MM.1S (cell line): Measurements from ENCODE around the gene KCNMA1.

Source experiments
- DNase-seq: peaks from one replicate; pipeline ENCODE4 v3.0.0-alpha.2; 2015
- H2AFZ ChIP-seq: fragments of 300-600 bp; sonication (generic); 2 replicates; pipeline ENCODE4 v1.6.0; 2016; ENCODE audit warnings: antibody characterized with exemption, low read length
- H3F3A ChIP-seq: fragments of 300-600 bp; sonication (generic); 2 replicates; pipeline ENCODE4 v1.6.1; 2016; ENCODE audit warnings: mild to moderate bottlenecking, antibody characterized with exemption, low read length, moderate library complexity, mixed read lengths; ENCODE audit not compliant: insufficient read depth
- H3K27ac ChIP-seq: fragments of 300-600 bp; sonication (generic); 2 replicates; pipeline ENCODE4 v1.5.1; 2016; ENCODE audit warnings: mild to moderate bottlenecking, low read length
- H3K27me3 ChIP-seq: fragments of 300-600 bp; sonication (generic); replicated peaks from 2 replicates; pipeline ENCODE4 v1.6.0; 2016; ENCODE audit warnings: low read length; ENCODE audit not compliant: insufficient read depth
- H3K36me3 ChIP-seq: fragments of 300-600 bp; sonication (generic); replicated peaks from 2 replicates; pipeline ENCODE4 v1.6.1; 2016; ENCODE audit warnings: mild to moderate bottlenecking, low read length, mixed read lengths; ENCODE audit not compliant: insufficient read depth
- H3K4me1 ChIP-seq: fragments of 300-600 bp; sonication (generic); 2 replicates; pipeline ENCODE4 v1.6.1; 2016; ENCODE audit warnings: low read length, mixed read lengths
- H3K4me2 ChIP-seq: fragments of 300-600 bp; sonication (generic); 2 replicates; pipeline ENCODE4 v1.6.0; 2016; ENCODE audit warnings: low read depth, low read length
- H3K4me3 ChIP-seq: fragments of 300-600 bp; sonication (generic); 2 replicates; pipeline ENCODE4 v1.5.1; 2016; ENCODE audit warnings: low read length, mixed read lengths
- H3K79me2 ChIP-seq: fragments of 300-600 bp; sonication (generic); 2 replicates; pipeline ENCODE4 v1.6.1; 2016; ENCODE audit warnings: mixed run types, low read length, mixed read lengths
- H3K9ac ChIP-seq: fragments of 300-600 bp; sonication (generic); 2 replicates; pipeline ENCODE4 v1.6.1; 2016; ENCODE audit warnings: low read length, mixed read lengths
- H3K9me2 ChIP-seq: fragments of 300-600 bp; sonication (generic); replicated peaks from 2 replicates; pipeline ENCODE4 v1.6.1; 2016; ENCODE audit warnings: mild to moderate bottlenecking, low read length, mixed read lengths; ENCODE audit not compliant: insufficient read depth
- H3K9me3 ChIP-seq: fragments of 300-600 bp; sonication (generic); replicated peaks from 2 replicates; pipeline ENCODE4 v1.6.1; 2016; ENCODE audit warnings: mild to moderate bottlenecking, low read length, mixed read lengths; ENCODE audit not compliant: insufficient read depth
- H4K20me1 ChIP-seq: fragments of 300-600 bp; sonication (generic); 2 replicates; pipeline ENCODE4 v1.6.1; 2016; ENCODE audit warnings: mild to moderate bottlenecking, low read length, moderate library complexity, mixed read lengths; ENCODE audit not compliant: insufficient read depth
- CTCF ChIP-seq: fragments of 300-600 bp; sonication (generic); IDR thresholded peaks from 2 replicates; pipeline ENCODE4 v1.5.1; 2016; ENCODE audit warnings: antibody characterized with exemption, low read length, mixed read lengths
- EZH2 ChIP-seq: fragments of 300-600 bp; sonication (generic); optimal IDR thresholded peaks from 2 replicates; pipeline ENCODE3; 2017; ENCODE audit warnings: low read depth, mild to moderate bottlenecking, antibody characterized with exemption, low read length, mixed read lengths
- EZH2phosphoT487 ChIP-seq: fragments of 300-600 bp; sonication (generic); IDR thresholded peaks from 2 replicates; pipeline ENCODE4 v1.6.1; 2018; ENCODE audit warnings: antibody characterized with exemption, low read length

KCNMA1 gene

DNA sequence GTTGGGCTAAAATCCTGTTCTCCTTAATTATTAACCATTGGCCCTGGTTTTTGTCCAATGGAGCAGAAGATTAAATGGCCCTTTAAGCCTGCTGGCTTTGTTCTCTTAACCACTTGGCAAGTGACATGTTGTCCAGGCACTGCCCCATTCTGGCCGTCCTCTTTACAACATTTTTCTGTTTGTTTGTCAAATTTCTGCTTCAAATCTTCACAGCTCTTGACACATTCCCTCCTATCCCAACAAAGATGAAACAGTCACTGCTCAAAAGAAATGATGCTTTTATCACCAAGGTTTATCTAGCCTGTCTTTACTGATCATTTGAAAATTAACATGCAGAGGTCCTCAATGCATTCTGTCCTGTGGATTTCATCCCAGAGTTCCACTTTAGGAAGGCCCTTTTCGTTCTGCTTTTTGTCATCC lies 700.4 kb downstream of the KCNMA1 start:
- H3F3A ChIP-seq, result no peaks in the 10 kb centered on the region
- DNase-seq, result no peak
- H3K9me2 ChIP-seq, result no peaks in the 10 kb centered on the region
- H3K9me3 ChIP-seq, result no peaks in the 10 kb centered on the region
- H3K27ac ChIP-seq, result no peak overlapping the region
- TF ChIP-seq CTCF, result no peak
- TF ChIP-seq EZH2, result no peak
- TF ChIP-seq EZH2phosphoT487, result no peak
- no peaks in the 10 kb centered on the region for H3K27me3 ChIP-seq
- no peak overlapping the region for H3K4me3 ChIP-seq
- H3K9ac ChIP-seq, result no peak overlapping the region
- no peak overlapping the region for H2AFZ ChIP-seq
- no peaks in the 10 kb centered on the region for H3K79me2 ChIP-seq
- no peaks in the 10 kb centered on the region for H3K4me1 ChIP-seq
- no peaks in the 10 kb centered on the region for H4K20me1 ChIP-seq
- no peaks in the 10 kb centered on the region for H3K36me3 ChIP-seq
- H3K4me2 ChIP-seq, result no peak overlapping the region

DNA sequence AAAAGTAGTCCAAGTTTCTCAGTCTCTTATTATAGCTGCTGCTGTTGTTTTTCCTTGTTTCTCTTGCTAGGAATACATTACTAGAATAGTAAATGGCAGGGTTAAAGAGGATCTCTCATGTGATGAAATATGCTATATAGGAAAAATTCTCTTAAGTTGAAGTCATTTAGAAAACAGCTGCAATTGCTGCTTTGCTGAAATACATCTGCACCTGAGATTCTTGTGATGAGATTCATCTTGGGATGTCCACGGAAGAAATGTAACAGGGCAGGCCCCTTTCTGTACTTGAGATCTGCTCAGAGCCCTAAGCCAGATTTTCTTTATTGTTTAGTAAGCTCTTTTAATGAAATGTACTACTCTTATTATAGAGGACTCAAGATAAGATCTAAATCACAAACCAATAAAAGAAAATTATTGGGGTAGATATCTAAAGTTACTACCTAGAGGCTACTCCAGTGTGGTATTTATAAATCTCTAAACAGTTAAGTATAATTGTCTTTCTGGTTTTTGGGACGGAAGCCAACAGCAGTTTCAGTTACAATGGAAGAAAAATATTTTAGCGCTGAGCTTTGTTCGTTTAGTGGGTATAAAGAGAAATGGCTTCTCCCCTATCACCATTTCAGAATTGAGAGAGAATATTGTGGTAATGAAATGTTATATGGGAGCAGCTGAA lies 701.5 kb downstream of the KCNMA1 start:
- Histone ChIP-seq H3F3A (no peaks in the 10 kb centered on the region), H4K20me1 (no peaks in the 10 kb centered on the region), H3K36me3 (no peaks in the 10 kb centered on the region), H3K4me1 (no peaks in the 10 kb centered on the region), H2AFZ (no peak overlapping the region), H3K9me2 (no peaks in the 10 kb centered on the region), H3K4me3 (no peak overlapping the region), H3K27ac (no peak overlapping the region), H3K9ac (no peak overlapping the region), H3K4me2 (no peak overlapping the region), H3K79me2 (no peaks in the 10 kb centered on the region), H3K9me3 (no peaks in the 10 kb centered on the region), H3K27me3 (no peaks in the 10 kb centered on the region)
- no peak for TF ChIP-seq EZH2
- TF ChIP-seq CTCF, result no peak
- no peak for TF ChIP-seq EZH2phosphoT487
- DNase-seq, result no peak

GRCh38 chr10:76928565-76928964 lies 709.0 kb downstream of the KCNMA1 start:
- Histone ChIP-seq H3K4me2 (no peak overlapping the region), H3F3A (no peaks in the 10 kb centered on the region), H3K79me2 (no peaks in the 10 kb centered on the region), H3K9me2 (no peaks in the 10 kb centered on the region), H3K4me1 (no peaks in the 10 kb centered on the region), H3K9ac (no peak overlapping the region), H2AFZ (no peak overlapping the region), H3K4me3 (no peak overlapping the region), H3K9me3 (no peaks in the 10 kb centered on the region), H3K36me3 (no peaks in the 10 kb centered on the region), H3K27ac (no peak overlapping the region), H3K27me3 (no peaks in the 10 kb centered on the region), H4K20me1 (no peaks in the 10 kb centered on the region)
- DNase-seq, result no peak
- TF ChIP-seq EZH2 (no peak), CTCF (no peak), EZH2phosphoT487 (no peak)
